ENCODE measurements around the gene RXRA.

Gene RXRA

GRCh38 chr9:134313470-134313869, 12.8 kb upstream of the RXRA start:
- no peak for DNase-seq
- ATAC-seq = no peak

DNA sequence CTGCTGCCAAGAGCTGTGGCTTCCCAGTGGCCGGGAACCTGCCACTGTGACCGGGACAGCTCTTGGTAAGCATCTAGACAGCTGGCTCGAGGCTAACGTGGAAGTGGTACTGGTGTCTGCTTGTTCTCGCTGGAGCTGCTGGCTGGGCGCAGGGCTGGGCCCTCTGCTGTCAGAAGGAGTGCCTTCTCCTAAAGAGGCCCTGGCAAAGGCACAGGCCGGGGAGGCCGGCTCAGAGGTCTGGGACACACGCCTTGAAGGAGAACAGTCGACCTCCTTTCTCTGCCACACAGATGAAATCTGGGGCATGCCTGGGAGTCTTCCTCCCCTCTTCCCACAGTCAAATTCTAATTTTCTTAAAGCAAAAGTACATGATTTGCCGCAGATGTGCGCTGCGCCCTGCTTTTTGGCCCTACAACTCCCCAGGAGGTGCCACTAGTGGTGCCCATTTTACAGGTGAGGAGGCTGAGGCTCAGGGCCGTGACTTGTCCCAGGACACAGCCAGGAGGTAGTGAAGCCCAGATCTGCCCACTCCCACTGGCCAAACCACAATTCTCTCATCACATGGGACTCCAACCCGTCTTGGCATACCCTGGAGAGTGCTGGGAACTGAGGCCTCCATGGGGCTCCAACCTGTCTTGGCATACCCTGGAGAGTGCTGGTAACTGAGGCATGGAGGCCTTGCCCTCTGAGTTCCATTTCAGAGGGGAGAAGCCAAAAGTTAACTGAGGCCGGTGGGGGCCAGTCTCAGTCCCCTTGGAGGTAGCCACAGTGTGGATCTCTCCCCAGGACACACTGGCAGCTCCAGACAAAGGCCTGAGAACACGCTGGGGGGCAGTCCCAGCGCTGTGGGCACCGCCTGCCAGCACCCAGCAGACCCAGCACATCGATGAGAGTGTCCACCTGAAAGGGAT, 12.0 kb upstream of the RXRA start:
- ATAC-seq = no peak

GRCh38 chr9:134314950-134315715, 11.1 kb upstream of the RXRA start:
- no peak for DNase-seq
- no peak for ATAC-seq

More for the DNA sequence above, 12.0 kb upstream of the RXRA start:
- no peak for DNase-seq

- DNase-seq (no peak), ATAC-seq (no peak)
Observed at GRCh38 chr9:134315716-134316448, 10.4 kb upstream of the RXRA start.

DNA sequence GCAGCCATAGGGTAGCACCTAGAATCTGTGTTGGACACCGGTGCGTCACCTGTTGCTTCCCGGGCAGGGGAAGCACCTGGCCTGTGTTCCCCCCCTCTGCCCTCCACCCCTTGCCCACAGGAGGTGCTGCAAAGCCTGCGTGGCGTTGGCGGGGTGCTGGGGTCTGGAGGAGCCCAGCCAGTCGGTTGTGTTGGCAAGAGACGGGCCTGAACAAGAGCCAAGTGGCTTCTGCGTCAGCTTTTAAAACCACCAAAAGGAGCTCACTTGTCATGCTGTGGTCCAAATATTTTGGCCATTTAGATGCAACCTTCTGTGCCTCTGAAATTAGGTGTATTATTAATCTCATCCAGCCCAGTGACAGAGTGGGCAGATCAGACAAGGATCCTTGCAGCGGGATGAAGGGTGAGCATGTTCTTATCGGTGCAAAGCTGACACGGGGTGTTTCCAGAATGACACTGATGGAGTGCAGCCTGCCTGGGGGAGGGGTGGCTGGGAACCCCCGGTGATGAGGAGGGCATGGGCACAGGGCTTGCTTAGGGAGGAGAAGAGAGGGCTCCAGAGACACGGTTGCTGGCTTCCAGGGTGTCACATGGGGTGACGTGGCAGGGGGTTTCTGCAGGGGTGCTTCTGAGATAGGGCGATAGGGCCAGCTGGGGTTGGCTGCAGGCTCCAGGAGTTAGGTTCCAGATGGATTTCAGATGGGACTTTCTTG, 9.7 kb upstream of the RXRA start:
- no peak for DNase-seq
- ATAC-seq = no peak

DNA sequence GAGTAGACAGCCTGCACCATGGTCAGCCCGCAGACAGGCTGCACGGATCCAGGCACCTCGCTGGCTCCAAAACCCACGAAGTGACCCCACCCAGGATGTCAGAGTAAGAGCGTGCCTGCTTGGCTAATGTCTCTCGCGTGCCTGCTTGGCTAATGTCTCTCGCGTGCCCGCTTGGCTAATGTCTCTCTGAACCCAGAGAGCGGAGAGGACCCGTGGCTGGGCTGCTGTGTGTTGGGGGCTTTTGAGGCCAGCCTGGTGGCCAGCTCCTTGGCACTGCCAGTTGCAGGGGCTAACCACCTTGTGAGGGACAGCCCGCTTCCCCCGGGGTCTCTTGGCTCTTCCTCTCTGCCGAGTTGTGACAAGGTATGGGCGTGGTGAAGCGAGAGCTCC, 8.9 kb upstream of the RXRA start:
- DNase-seq (no peak), ATAC-seq (no peak)

- DNase-seq (no peak), ATAC-seq (no peak)
Observed at GRCh38 chr9:134317790-134318414, 8.4 kb upstream of the RXRA start.

GRCh38 chr9:134318481-134318891, 7.8 kb upstream of the RXRA start:
- DNase-seq = no peak
- no peak for ATAC-seq

DNA sequence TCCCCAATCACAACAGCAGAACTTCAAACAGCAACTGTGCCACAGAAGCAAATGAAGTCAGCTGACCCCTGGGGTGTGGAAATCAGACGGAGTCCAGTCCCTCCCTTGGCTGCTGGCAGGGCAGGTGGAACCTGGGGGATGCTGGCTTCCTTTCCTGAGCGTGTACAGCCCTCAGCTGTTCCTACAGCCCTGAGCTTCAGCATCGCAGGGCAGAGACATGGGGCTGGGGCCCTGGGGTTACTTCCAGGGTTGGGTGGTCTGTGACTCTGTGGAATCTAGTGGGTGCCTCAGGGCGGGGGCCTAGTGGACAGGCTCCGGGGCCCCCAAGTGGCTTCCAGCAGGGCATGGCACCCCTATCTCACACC, 7.3 kb upstream of the RXRA start:
- DNase-seq (no peak), ATAC-seq (no peak)

- DNase-seq (no peak), ATAC-seq (no peak)
Observed at GRCh38 chr9:134319306-134320125, 6.7 kb upstream of the RXRA start.

GRCh38 chr9:134320126-134320867, 6.0 kb upstream of the RXRA start:
- DNase-seq (no peak), ATAC-seq (no peak)

GRCh38 chr9:134320868-134321471, 5.3 kb upstream of the RXRA start:
- no peak for ATAC-seq
- DNase-seq = no peak

DNA sequence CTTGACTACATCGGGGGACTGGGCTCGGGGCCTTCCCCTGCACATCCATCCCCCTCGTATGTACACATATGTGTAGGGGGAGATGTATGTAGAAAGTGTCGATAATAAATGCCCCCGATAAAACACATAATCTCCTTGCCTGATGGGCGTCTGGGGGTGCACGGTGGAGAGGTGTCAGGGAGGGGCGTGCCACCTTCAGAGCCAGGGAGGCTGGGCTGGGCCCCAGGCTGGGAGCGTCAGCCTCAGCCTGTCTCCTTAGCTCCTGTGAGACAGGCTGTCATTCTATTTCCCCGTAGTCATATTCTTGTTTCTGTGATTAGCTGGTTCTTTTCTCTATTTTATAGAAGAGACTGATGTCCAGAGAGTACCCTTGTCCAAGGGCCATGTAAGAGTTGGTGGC, 4.7 kb upstream of the RXRA start:
- DNase-seq (no peak), ATAC-seq (no peak)

DNA sequence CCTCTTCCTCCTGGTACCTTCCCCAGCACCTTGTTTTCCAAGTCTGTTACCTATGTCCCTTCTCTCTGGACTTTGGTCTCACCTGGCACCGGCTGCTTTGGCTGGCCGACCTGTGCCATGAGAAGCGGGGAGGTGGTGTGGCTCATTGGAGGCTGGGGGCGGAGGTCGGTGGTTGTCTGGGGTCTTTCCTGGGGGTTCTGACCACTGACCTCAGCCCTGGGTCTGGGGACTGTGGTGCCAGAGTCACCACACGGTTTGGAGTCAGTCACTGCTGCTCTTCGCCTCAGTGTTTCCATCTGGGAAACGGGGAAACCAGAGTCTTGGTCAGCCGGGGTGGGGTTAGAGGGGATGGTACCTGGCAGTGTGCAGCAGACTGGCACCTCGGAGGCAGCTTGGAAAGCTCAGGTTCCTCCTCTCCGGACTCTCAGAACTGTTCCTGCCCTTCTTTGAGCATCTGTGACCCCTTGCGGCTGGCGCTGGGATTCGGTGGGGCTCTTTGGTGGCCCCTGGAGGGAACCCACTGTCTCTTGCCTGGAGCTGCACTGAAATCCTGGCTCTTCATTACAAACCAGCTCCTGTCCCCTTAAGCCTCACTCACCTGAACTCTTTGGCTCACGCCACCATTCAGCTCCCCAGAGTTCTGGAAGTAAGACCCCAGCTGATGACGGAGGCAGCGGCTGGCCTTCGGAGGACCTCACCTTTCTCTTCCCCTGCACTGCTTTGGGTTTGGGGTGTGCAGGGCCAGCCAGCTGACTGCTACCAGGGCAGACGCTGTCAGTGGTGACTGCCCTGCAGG, 4.1 kb upstream of the RXRA start:
- no peak for ATAC-seq

DNA sequence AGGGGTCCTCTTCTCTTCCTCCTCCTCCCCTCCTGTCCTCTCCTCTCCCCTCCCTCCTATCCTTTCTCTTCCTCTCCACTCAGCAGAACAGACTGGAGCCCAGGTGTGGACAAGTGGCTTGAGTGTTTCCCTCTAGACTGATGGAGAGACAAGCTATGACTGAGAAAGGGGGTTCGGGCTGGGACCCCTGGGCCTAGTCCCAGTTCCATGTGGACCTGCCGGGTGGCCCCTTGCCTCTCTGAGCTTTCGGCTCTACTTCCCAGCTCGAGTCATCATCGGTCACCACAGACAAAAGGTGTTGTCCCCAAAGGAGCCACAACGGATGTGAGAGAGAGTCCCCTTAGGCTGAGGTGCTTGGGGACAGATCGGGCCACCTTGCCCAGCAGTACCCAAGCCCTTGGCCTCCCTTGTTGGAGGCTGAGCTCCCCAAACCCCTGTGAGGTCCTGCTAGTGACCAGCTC, 3.4 kb upstream of the RXRA start:
- ATAC-seq = no peak
- DNase-seq = no peak

More for the DNA sequence above, 4.1 kb upstream of the RXRA start:
- DNase-seq = no peak

DNA sequence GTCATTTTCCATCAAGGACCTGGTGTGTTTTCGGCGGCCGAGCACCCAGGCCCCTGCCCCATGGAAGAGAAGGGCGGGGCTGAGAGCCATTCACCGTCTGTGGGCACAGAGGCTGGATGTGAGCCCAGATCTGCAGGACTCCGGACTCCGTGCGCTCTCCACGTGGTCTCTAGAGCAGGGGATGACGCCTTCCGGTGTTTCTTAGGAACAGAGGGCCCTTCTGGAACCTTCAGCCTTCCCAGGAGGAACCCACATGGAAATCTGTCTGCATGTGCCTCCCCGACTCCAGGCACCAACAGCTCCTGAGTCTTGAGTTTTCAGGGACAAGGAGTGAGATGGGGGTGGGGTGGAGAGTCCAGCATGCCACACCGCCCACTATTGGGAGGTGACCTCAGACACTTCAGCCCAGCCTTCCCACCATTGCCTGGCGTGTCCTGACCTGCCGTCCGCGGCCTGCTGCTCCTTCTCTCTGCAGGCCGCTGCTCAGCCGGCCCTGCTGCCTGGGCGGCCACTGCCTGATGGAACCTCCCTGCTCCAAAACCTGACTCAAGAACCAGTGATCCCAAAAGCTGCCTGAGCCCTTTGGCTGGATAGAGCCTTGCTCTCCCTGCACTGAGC, 2.4 kb upstream of the RXRA start:
- no peak for DNase-seq
- no peak for ATAC-seq

GRCh38 chr9:134324359-134325095, 1.7 kb upstream of the RXRA start:
- DNase-seq = no peak
- ATAC-seq = no peak

All from stimulated activated naive CD8-positive, alpha-beta T cell treated with anti-CD3 and anti-CD28 coated beads, Interleukin-15, Interleukin-2, amounts not matched to agents 100 U/mL and 50 U/mL, for 24 hours (primary cell).